Right kidney (tissue), 1 donor: Measurements from ENCODE around the gene CLSTN2.

Experiments
- DNase-seq: peaks from one replicate; pipeline ENCODE4 v3.0.0-alpha.2; 2016

Gene CLSTN2

DNA sequence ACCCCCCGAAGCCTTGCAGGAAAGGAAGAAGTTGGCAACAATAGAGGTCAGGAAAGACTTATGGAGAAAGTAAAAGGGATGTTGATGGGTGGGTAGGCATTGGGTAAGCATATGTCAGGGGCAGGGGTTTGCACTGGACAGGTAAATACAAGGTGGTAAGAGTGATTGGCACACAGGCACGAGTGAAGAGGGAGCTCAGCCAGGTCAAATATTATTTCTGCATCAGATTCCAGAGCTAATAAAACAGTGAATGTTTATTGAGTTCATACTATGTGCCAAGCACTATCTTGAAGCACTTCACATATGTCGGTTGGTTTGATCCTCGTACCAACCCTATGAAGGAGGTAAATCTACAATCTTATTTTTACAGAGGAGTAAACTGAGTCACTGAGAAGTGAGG, 6.6 kb downstream of the CLSTN2 start:
- no peak for DNase-seq

DNA sequence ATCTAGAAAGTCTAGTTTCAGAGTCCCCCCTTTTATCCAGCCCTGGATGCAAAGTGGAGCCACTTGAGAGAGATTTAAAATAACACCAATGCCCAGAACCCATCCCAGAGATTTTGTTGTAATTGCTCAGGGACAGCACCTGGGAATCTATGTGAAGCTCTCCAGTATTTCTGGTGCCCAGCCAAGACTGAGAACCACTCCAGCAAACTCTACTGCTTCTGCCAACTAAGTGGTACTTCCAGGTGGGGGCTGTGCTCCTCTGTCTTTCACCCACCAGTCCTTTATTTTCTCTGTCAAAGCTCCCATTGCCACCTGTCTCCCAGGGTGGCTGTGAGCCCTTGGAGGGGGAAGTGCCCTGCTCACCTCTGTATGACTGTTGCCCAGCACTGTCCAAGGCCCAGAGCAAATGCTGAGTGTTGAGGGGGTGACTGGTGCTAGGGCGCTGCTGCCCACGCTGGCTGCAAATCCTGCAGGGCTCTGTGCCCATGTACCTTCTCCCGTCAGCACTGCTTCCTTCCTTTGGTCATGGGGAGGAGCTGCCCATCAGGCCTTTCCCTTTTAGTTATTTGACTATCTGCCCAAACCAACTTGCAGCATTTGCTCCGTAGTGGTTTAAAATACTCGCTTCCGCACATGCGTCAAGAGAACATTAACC, 9.4 kb downstream of the CLSTN2 start:
- DNase-seq: no peak

DNA sequence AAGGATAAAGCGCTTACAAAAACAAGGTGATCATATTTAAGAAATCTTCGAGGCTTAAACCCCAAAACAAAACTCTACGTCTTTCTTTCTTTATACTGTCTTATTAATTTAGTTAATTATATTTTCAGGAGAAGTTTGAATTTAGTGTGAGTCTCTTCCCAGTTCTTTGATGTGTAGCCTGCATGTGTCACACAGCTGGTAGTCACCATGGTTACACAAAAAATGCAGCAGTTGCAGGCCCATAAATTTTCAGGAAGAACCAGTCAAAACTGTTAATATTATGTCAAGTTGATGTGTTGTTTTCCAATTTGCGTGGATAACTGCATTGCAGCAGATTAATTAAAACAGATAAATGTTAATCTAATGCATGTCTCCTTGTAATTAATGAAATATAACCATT, 10.4 kb downstream of the CLSTN2 start:
- no peak for DNase-seq

DNA sequence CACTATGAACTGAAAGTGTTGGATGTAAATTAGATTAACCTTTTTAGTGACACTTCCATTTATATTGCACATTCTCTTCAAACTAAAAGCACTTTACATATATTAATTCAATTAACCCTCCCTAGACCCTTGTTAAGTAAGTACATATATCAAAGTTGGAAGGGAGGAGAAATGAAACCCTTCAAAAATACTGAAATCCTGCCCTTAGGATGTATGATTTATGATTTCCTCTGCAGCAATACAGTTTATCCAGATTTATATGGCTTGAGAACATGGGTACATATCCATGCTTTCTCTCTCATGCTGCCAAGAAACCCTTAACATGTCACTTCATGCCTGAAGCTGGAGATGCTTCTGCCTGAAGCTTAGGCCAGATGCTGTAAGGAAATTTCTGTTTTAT, 11.0 kb downstream of the CLSTN2 start:
- DNase-seq: no peak

DNA sequence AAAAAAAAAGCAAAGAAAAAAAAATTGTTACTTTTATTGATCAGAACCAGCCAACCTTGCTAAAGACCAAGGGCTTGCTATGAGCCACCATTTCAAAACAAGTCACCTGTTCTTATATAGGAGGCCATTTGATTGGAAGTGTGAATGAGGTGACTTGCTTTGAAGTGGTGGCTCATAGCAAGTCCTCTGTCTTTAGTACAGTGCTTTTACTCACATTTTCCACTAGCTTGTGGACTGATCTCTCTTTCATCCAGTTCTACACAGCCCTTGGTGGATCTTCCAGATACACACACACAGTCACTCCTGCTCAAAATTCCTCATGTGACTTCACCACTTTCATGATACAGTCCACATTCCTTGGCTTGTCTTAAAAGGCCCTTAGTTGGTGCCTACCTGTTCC, 13.5 kb downstream of the CLSTN2 start:
- DNase-seq: no peak

DNA sequence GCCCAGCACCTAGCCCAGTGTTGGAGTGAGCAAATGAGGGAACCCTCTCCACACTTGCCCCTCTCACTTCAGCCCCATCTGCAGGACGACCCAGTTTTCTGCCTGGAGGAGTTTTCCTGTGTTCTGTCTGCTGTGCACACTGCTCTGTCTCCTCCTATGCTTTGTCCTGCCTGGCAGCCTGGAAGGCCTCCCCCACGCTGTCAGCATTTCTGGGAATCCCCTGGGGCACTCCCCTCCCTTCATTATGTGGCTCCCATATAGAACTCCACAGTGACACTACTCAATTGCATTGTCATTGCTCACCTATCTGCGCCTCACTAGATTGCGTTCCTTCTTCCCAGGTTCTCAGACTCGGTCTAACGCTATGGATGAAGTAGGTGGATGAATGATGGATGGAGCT, 13.9 kb downstream of the CLSTN2 start:
- DNase-seq: no peak

DNA sequence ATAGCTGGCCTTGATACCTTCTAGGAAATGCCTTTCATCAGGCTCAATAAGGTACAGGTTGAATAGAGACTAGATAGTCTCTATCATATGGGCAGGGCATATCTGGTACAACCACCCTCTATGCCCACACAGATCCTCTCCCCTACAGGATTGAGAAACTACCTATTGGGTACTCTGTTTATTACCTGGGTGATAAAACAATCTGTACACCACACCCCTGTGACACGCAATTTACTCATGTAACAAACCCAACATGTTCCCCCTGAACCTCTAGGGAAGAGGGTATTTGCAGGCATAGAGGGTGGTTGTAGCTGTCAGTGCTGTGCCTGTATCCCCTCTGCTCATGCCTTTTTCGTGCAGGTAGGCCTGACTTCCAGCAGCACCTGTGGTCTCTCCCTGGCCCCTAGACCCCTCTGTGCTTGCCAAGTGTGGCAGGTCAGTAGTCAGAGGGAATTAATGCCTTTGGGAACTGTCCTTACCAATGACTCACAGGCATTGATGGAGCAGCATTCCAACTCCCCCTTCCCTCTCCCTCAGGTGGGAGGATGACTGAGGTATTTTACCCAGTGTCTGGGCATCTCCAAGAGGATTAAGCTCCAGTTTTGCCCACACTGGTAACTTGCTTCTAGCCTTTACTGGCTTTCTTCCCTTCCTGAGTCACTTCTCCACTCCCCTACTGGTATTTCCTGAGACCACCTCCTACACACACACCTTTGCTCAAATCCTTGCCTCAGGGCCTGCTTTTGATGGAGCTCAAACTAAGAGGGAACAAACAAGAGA, 18.3 kb downstream of the CLSTN2 start:
- DNase-seq: no peak

DNA sequence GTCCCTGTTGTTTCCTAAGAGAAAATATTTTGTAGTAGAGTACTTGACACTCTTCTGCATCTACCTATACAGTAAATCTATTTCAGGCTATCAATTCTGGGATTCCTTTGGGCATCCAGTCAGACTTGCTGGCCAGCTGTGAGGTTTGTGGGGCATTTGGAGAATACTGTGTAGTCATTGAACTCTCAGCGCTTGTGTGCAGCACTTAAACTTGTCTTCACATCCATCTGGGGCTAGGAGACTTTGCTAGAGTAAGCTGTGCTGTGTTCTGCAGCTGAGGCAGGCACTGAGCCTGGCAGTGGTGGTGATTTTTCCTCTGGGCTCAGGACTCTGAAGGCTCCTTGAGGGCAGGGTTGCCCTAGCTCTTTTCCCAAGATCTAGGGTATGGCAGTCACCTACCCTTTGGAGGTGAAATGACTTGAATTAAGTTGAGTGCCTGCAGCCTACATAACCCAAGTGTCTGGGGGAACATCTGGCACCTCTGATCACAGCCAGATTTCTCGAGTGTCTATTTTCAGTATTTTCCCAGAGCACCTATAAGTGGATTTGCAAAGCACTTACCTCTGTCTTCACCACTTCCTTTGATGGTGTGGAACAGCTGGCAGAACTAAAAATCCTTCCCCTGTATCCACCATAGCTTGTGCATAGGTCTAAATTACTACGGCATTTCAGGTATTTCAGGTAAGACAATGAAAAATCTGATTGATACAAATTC, 19.3 kb downstream of the CLSTN2 start:
- no peak for DNase-seq

DNA sequence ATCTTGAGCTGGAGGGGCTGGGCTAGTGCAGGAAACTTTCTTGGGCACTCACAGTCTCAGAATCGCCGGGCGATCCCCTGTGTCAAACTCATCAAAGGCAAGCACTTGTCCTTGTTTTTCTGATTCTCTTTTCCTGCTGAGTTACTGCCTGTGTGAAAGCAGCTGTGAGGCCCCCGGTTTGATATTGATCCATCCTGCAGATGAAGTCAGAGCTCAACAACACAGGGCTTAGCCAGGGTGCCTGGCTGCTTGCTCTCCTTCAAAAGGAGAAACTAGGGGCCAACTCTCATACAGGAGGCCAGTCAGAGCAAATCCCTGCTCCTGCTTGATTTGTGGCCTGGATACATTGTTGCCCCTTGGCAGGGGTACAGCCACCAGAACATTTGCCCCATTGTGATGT, 22.9 kb downstream of the CLSTN2 start:
- no peak for DNase-seq

DNA sequence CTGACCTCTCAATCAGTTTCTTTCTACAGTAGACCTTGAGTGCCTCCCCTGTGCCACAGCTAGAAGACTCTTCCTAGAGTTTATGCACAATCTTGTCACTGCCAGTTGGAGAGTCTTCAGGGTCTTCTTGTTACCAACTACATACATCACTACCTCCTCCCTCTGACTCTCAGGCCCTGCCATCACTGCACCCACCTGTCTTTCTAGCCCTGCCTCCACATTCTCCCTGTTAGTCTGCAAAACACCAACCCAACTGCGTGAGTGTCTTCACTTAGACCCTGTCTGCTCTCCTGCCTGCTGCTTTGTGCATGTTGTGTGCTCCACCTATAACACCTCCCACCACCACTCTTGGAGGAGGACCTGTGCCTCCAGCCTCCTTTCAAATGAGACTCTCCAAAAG, 34.4 kb downstream of the CLSTN2 start:
- no peak for DNase-seq

DNA sequence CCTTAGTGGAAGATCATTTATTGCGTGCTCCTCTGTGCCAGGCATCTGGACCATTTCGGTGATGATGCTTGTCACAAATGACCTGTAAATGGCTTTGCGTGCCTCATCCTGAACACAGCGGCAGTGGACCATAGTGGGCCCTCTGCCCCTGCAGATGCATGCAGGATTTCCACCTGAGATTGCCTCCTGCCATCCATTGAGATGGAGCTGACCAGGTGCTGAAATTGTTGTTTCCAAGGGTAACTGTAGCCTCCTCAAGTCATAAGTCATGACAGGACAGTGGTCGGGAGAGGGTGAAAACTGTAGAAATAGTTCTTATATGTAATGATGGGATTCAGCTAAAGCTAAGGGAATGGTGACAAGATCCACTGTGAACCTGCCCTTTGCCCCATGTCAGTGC, 35.5 kb downstream of the CLSTN2 start:
- DNase-seq: no peak

DNA sequence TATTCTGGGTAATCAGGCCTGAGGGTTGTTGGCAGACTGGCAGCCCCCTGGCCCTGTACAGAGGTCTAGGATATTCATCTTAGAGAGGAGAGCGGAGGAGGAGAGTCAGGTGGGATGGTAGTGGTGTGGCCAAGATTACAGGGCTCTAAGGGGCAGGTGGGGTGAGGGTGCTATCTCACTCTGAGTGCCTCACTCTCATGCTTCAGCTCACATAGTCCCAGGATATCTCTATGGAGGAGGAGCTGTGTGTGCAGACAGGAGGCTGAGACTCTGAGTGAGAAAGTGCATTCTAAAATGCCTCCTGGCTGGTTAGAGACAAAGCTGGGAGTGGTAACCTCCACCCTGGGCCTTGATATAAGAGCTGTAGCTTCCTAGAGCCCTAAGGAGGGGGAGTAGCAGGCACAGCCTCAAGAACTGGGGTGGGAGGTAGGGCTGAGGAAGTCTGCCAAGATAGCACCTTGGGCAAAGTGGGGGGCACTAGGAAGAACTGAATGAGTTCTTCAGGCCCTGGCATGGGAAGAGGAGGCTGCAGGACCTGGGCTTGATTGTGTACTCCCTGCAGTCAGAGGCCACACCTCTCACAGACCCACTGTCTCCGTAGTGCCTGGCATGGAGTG, 39.9 kb downstream of the CLSTN2 start:
- DNase-seq: no peak

DNA sequence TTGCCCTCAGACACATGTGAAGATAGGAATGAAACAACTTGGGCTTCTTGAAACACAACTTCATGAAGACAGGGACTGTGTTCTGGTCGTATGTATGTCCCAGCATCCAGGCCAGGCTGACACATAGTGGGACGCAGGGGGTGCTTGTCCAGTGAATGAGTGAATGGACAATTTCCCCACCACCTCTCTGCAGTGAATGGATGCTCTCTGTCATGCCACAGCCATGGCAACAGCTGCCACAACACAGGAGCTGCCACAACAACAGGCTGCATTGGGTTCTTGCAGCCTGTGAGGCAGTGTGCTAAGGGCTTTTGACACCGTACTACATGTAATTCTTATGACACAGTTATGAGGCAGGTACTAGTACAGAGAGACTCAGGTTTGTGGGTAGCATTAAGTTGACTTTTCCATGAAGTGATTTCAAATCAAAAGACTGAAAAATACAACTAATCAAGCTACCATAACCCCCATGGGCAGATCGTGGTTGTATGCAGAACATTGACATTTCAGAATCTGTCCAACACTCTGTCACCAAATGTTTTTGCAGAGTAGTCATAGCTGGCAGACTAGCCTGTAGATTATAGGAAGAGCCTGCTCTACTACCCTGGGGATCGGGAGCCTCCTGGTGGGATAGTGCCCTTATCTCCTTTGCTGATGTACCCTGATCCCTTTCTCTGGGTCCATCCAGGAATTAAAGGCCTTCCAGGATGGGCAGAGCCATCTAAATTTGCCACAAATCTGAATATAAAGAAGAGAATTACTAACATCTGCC, 40.8 kb downstream of the CLSTN2 start:
- no peak for DNase-seq

DNA sequence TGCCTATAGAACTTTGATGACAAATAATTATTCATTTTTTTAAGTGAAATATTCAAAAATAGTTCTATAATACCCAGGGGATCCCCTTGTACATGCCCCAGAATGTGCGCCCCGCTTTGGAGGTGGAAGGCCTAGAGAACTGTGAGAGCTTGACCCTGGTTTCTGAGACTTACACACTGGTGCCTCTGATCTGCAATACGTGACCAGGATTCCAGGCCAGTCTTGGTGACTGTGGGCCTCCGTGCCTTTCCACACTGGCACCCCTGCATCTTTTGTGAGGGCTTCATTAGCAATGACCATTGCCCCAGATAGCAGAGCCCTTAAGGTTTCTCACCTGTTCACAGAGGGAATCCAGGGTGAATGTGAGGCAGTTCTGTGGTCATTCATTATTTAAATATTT, 44.0 kb downstream of the CLSTN2 start:
- DNase-seq: no peak

DNA sequence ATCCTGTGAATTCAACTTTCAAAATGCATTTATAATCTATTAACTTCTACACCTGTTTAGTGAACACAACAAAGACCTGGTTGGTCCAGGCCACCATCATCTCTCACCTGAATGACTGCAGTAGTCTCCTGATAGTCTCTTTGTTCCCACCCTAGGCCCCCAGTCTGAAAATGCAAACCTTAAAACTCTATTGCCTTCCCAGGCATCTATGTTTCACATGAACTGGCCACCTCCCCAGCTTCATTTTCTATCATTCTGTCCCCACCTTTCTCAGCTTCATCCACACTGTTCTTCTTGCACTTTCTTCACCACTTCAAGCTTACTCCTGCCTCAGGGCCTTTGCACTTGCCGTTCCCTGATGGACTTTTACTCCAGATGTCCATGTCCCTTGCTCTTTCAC, 45.0 kb downstream of the CLSTN2 start:
- no peak for DNase-seq

DNA sequence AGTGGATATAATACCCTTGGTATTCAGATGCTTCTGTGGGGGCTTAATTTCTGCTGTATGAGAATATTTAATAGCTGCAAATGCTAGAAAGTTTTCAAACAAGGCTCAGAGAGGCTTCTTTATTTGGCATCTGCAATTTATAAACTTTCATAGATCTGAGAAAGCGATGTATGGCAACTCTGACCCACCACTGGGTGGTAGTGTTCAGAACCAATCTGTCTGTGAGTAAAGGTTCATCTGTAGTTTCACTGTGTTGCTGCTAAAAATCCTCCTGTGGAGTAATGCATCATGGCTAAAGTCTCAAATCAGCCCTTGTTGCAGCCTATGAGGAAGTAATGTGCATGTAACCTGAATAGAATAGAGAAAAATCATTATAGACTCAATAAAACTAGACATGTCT, 47.4 kb downstream of the CLSTN2 start:
- DNase-seq: no peak

DNA sequence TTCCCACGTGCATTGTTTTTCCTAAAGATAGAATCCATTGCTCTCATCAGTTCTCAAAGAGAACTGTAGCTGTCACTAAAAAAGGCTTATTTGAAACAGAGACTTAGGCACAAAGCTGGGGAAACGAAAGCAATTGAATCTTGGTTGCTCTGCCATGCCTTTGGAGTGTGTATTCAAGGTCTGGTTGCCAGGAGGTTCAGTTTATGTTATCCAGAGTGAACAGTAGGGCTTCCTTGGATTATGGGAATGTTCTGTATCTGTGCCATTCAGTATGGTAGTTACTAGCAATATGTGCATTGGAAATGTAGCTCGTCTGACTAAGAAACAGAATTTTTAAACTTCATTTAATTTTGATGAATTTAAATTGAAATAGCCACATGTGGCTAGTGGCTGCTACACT, 50.6 kb downstream of the CLSTN2 start:
- no peak for DNase-seq

DNA sequence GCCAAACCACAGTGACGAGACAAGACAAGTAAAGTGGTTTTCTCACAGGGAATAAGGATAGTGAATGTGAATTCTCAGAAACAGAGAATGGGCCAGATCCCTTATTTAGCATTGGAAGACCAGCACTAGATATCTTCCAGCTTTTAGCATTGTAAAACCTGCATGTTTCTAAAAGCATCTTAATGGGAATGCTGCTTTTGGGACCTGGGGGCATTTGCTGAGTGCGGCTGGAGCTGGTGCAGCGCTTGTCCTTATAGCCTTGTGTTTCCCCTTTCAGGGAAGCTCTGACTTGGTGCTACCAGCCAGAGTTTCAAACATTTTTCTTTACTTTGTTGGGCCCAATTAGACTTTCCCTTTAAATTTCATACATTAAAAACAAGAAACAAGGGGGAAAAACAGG, 52.9 kb downstream of the CLSTN2 start:
- no peak for DNase-seq

DNA sequence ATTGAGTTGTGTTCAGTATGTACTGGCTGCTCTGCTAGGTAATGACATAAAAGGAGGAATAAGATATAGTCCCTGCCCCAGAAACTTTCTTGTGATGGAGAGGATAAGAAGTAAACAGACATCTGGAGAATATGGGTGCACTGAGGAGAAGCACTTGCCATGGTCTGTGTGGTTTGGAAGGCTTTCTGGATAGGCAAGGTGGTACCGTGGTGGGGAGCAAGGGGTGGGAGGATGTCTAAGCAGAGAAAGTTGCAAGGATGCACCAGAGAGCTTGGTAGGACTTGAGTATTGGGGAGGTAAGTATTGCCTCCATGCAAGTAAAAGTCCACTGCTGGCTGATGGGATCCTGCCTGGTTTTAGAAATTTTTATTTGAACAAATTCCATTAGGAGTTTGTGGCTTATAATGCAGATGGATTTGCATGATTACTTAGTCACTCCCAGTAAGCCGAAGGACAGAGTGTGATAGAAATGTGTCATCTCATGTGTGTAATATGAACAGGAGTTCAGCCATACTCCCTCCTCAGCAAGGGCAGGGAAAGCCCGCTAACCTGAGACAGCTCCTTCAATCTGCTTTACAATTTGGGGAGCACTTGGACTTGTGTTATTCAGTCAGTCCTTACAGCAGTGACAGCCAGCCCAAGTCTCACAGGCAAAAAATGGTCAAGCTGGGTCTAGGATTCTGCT, 53.6 kb downstream of the CLSTN2 start:
- DNase-seq: no peak

DNA sequence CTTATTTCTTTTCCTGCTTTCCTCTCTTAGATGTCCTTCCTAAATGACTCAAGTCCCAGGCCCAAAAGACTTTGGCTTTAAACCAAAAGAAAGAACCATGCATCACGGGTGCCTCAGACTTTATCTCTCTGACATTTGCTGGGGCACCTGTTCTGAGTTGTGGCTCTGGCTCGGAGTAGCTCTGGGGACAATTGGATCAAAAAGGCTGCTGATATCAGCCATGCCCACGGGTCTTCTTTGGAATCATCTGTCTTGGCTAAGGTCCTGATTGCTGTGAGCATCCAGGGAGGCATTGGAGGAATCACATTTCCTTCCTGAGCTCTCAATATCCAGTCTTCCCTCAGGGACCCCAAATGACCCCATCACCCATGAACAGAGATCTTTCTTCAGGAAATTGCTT, 59.9 kb downstream of the CLSTN2 start:
- DNase-seq: no peak

DNA sequence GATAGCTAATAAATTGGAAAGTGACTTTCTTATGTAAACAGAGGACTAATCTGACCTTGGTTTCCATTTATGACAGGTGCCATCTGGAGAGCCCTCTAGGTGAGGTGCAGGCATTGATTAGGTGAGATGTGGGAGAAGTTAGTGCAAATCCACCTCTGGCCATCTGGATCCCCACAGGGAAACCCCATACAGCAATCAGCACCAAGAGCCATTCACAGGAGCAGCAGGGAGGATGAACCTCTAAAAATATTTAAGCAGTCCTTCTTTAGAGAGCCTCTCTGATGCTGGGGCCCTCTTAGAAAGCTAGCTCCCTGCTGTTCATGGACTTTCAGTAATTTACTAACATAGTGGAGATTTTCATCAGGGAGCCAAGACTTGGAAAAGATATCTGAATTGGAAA, 69.3 kb downstream of the CLSTN2 start:
- no peak for DNase-seq

DNA sequence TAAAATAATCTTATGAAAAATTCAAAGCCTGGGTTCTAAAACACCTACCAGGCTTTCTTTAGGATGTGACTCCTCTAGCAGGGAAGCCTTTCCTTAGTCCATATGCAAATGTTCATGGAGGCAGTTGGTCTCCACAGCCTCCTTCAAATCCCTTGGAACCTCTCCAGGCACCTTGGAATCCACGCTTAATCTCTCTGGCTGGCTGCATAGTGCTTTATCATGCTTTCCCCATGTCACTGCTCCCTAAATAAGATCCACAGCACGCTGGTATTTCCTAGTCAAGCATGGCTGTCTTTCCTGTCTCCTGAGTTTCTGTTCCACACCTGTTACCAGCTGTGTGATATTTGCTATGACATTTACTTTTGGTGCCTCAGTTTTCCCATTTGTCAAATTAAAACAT, 71.3 kb downstream of the CLSTN2 start:
- DNase-seq: no peak
